Stimulated activated CD8-positive, alpha-beta memory T cell treated with anti-CD3 and anti-CD28 coated beads, Interleukin-7, amount 100 ng/mL, for 48 hours (primary cell): Measurements from ENCODE around the gene HES4.
"Not testable (repeated sequence)": the region's sequence is repeated elsewhere in the genome, so short reads cannot be mapped to it uniquely, and the experiment has no call there.

Experiments
- DNase-seq, 2 donors: peaks; one replicate each; pipeline ENCODE4 v3.0.0-alpha.2; 2020; ENCODE audit warnings: low read depth in 1 of 2; ENCODE audit errors: extremely low read depth in 1 of 2

The HES4 gene

GRCh38 chr1:1033731-1034438 is 34.0 kb upstream of the HES4 start:
- DNase-seq: no peak

- DNase-seq: peak; percentile 87 to 89
Observed at GRCh38 chr1:1033009-1033587, 33.2 kb upstream of the HES4 start.

- DNase-seq: no peak
Observed at GRCh38 chr1:1032424-1032823, 32.5 kb upstream of the HES4 start.

- no peak for DNase-seq
Observed at GRCh38 chr1:1031659-1032235, 31.9 kb upstream of the HES4 start.

GRCh38 chr1:1030867-1031658 is 31.2 kb upstream of the HES4 start:
- not testable (repeated sequence) for DNase-seq

- DNase-seq: no peak
Observed at GRCh38 chr1:1027791-1028190, 27.9 kb upstream of the HES4 start.

GRCh38 chr1:1026599-1027413 is 26.9 kb upstream of the HES4 start:
- DNase-seq: no peak

GRCh38 chr1:1025730-1026129 is 25.8 kb upstream of the HES4 start:
- DNase-seq: no peak

GRCh38 chr1:1024771-1025699 is 25.1 kb upstream of the HES4 start:
- no peak for DNase-seq

- no peak for DNase-seq
Observed at GRCh38 chr1:1024149-1024770, 24.4 kb upstream of the HES4 start.

- DNase-seq: no peak
Observed at GRCh38 chr1:1023700-1024099, 23.8 kb upstream of the HES4 start.

- no peak for DNase-seq
Observed at GRCh38 chr1:1022302-1023009, 22.6 kb upstream of the HES4 start.

- DNase-seq: no peak
Observed at GRCh38 chr1:1021920-1022259, 22.0 kb upstream of the HES4 start.

GRCh38 chr1:1021010-1021919 is 21.4 kb upstream of the HES4 start:
- DNase-seq: no peak

GRCh38 chr1:1020415-1021009 is 20.6 kb upstream of the HES4 start:
- DNase-seq: no peak

- DNase-seq: no peak
Observed at GRCh38 chr1:1020000-1020404, 20.1 kb upstream of the HES4 start, which contains the start of gene AGRN. TSS of gene AGRN (plus strand) at chr1:1020120. CDS start at chr1:1020173, 53 bp downstream.
